Nephron progenitor cell (in vitro differentiated cells): ENCODE measurements around the gene DCDC2C.

Experiments
- DNase-seq: peaks from one replicate; pipeline ENCODE4 v3.0.0; 2021
- H3K27ac Mint-ChIP-seq: 2 replicates; pipeline ENCODE4 v1.8.0; 2021; ENCODE audit warnings: mild to moderate bottlenecking, moderate library complexity, mixed read lengths
- H3K27me3 Mint-ChIP-seq: 2 replicates; pipeline ENCODE4 v1.8.0; 2021; ENCODE audit warnings: mild to moderate bottlenecking, low read depth, mixed read lengths; ENCODE audit not compliant: poor library complexity
- H3K36me3 Mint-ChIP-seq: 2 replicates; pipeline ENCODE4 v1.8.0; 2021; ENCODE audit warnings: low read depth, mixed read lengths
- H3K4me1 Mint-ChIP-seq: 2 replicates; pipeline ENCODE4 v1.8.0; 2021; ENCODE audit warnings: mixed read lengths
- H3K4me3 Mint-ChIP-seq: 2 replicates; pipeline ENCODE4 v1.8.0; 2021; ENCODE audit warnings: mild to moderate bottlenecking, moderate library complexity, mixed read lengths
- H3K9me3 Mint-ChIP-seq: 2 replicates; pipeline ENCODE4 v1.8.0; 2021; ENCODE audit warnings: mild to moderate bottlenecking, moderate library complexity, mixed read lengths
- TF ChIP-seq, protein P1 (sequence below): fragments of 200-600 bp; sonication (generic); IDR thresholded peaks from 2 replicates; pipeline ENCODE4 v1.5.0; 2021; ENCODE audit warnings: antibody characterized with exemption

DCDC2C gene

DNA sequence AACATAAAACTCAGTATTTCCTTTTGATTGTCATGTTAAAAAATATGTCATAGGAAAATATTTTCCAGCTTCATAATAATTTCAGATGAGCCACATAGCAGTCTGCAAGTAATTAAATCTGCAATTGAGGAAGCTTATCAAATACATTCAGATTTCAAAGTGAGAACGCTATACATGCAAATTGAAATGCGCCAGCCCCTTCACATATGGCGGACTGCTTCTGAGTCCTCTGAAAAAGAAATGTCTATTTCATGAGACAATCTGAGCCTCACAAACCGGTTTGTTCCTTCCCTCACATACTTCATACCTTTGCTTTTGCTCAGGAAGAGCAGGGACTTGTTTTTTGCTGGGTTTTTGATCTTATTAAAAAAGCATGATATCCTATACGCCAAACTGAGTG lies 2.3 kb upstream of the DCDC2C start:
- DNase-seq, result no peak
- Mint-ChIP-seq H3K4me3 (no peak overlapping the region), H3K27ac (no peak overlapping the region), H3K27me3 (peaks cover 54% of the 10 kb centered on the region), H3K36me3 (peaks cover 9% of the 10 kb centered on the region), H3K9me3 (peaks cover 20% of the 10 kb centered on the region), H3K4me1 (peaks cover 6% of the 10 kb centered on the region)
- TF ChIP-seq, protein P1, sequence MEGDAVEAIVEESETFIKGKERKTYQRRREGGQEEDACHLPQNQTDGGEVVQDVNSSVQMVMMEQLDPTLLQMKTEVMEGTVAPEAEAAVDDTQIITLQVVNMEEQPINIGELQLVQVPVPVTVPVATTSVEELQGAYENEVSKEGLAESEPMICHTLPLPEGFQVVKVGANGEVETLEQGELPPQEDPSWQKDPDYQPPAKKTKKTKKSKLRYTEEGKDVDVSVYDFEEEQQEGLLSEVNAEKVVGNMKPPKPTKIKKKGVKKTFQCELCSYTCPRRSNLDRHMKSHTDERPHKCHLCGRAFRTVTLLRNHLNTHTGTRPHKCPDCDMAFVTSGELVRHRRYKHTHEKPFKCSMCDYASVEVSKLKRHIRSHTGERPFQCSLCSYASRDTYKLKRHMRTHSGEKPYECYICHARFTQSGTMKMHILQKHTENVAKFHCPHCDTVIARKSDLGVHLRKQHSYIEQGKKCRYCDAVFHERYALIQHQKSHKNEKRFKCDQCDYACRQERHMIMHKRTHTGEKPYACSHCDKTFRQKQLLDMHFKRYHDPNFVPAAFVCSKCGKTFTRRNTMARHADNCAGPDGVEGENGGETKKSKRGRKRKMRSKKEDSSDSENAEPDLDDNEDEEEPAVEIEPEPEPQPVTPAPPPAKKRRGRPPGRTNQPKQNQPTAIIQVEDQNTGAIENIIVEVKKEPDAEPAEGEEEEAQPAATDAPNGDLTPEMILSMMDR, result no peak

DNA sequence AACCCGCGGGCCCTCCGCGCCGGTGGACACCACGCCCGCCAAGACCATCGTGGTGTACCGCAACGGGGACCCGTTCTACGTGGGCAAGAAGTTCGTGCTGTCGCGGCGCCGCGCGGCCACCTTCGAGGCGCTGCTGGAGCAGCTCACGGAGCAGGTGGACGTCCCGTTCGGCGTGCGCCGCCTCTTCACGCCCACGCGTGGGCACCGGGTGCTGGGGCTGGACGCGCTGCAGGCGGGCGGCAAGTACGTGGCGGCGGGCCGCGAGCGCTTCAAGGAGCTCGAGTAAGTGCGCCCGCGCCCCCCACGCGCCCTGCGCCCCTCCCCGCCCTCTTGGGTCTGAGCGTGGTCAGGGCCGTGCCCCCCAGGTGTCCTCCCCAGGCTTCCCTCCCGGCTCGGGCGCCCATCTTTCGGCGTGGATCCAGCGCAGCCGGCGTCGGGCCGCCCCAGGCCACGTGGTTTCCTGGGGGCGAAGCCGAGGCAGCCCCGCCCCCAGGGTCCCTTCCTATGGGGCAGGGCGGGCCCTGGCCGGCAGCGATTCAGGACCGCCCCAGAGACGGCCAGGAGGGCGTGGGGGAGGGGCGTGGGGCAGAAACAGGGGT lies 481 bp downstream of the DCDC2C start:
- H3K27me3 Mint-ChIP-seq, result peaks cover 52% of the 10 kb centered on the region
- H3K27ac Mint-ChIP-seq, result no peak overlapping the region
- peaks cover 6% of the 10 kb centered on the region for H3K4me1 Mint-ChIP-seq
- H3K4me3 Mint-ChIP-seq, result no peak overlapping the region
- peaks cover 20% of the 10 kb centered on the region for H3K9me3 Mint-ChIP-seq
- no peak for DNase-seq
- peaks cover 9% of the 10 kb centered on the region for H3K36me3 Mint-ChIP-seq
- TF ChIP-seq, protein P1, result no peak

DNA sequence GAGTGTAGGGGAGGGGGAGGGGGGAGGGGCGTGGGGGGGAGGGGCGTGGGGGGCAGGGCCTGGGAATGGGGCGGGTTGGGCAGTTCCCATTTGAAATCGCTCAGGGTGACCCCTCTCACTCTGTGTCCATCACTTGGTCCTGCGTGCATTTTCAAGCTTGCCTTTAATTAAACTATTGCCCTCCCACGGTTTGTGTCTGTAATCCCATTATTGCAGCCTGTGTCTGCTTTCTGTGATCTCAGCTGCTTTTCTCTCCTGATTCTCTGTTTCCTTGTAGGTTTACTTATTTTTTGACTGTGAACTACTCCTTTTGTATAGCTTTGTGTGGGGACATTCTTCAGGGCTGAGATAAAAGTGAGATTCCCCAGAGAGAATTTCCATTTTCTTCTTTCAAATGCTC lies 1.3 kb downstream of the DCDC2C start:
- TF ChIP-seq, protein P1, result no peak
- Mint-ChIP-seq H3K36me3 (peaks cover 9% of the 10 kb centered on the region), H3K27me3 (peaks cover 51% of the 10 kb centered on the region), H3K27ac (no peak overlapping the region), H3K4me3 (peak overlapping the region; percentile 73), H3K4me1 (peaks cover 6% of the 10 kb centered on the region), H3K9me3 (peaks cover 20% of the 10 kb centered on the region)
- no peak for DNase-seq

DNA sequence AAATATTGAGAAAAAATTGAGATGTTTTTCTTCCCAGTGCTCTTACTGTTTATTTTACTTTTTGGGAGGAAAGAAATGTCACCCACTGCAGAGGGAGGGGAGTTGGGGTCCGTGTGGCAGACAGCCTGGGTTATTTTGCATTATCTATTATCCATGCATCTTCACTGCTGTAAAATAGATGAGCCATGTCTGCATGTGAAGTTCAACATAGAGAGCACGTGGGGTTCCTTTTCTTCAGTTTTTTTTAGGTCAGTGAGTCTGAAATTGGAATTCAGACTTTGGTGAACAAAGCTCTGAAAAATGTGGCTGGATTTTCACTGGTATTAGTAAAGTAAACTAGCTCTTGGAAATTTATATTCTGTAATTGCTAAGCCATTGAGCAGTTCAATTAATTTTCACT lies 2.4 kb downstream of the DCDC2C start:
- no peak overlapping the region for H3K4me3 Mint-ChIP-seq
- peaks cover 51% of the 10 kb centered on the region for H3K27me3 Mint-ChIP-seq
- no peak overlapping the region for H3K27ac Mint-ChIP-seq
- DNase-seq, result no peak
- H3K36me3 Mint-ChIP-seq, result peaks cover 9% of the 10 kb centered on the region
- peaks cover 20% of the 10 kb centered on the region for H3K9me3 Mint-ChIP-seq
- peaks cover 6% of the 10 kb centered on the region for H3K4me1 Mint-ChIP-seq
- TF ChIP-seq, protein P1, result no peak

DNA sequence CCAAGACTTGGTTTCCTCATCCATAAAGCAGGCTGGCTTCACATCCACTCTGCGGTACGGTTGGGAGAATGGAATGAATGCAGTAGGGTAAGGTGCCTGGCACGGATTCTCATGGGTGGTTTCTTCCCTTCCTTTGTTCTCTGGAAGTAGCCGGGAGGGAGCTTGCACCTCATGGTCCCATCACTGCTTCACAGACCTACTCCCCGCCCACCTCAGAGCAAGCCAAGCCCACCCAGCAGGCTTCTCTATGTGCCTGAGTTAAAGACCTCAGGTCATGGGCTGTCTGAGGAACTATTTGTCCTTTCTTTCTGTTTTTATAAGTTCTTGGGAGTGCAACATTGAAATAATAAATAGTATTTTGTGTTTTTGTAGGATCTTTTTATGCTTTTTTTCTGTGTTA lies 3.5 kb downstream of the DCDC2C start:
- Mint-ChIP-seq H3K4me1 (peaks cover 6% of the 10 kb centered on the region), H3K9me3 (peaks cover 17% of the 10 kb centered on the region), H3K36me3 (peaks cover 9% of the 10 kb centered on the region), H3K4me3 (no peak overlapping the region), H3K27me3 (peaks cover 40% of the 10 kb centered on the region), H3K27ac (no peak overlapping the region)
- DNase-seq, result no peak
- TF ChIP-seq, protein P1, result no peak

DNA sequence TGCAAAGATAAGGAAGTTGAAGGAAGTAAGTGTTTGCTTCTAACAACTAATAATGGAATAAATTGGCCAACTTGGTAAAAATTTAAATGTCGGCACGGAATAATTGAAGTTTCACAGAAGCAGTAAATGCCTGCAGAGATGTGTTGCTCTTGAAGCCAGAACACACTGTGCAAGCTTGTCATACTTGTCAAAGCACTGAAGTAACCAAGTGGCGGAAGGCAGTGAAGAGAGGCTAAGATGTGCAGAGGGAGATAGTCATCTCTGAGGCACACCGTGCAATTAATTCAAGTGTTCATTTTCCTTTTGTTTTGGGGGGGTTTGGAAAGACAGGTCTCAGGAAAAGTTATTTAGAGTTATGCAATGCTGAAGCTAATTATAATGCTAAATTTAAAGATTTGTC lies 5.2 kb downstream of the DCDC2C start:
- Mint-ChIP-seq H3K4me3 (no peak overlapping the region), H3K9me3 (peaks cover 5% of the 10 kb centered on the region), H3K4me1 (peaks cover 6% of the 10 kb centered on the region), H3K27me3 (peaks cover 24% of the 10 kb centered on the region), H3K27ac (no peak overlapping the region), H3K36me3 (peaks cover 5% of the 10 kb centered on the region)
- TF ChIP-seq, protein P1, result no peak
- no peak for DNase-seq
